ENCODE results near the gene SH2D1B. TPM values are rescaled to one million over a fixed set of nuclear protein-coding genes. Genes with fewer than 3 reads are reported as not detected.

Gene SH2D1B
- total RNA-seq, 2 experiments from 2014 or later, result not detected

DNA sequence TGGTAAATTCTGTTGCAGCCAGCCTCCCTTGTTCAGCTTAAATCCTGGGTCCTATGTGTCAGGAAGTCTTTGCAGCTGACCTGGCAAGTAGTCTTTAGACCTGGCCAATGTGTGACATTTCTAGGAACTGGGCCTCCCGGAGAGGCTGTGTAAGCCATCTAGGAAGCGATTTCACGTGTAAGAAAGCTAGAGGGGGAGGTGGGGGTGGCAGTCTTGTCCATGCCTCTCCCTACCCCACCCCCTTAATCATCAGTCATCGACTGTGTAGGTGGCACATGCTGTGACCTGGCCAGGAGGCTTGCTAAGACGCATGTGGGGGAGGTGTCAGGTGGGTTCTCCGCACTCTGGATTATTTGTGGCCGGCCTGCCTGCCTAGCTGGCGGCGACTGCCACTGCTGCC, 22.0 kb downstream of the SH2D1B start:
- intact Hi-C loops (cut with micrococcal nuclease), result loop anchor here (5.0 kb wide), 1 partner anchor 333 kb away; no protein-coding TSS in a partner anchor
- H3K4me3 Mint-ChIP-seq, result no peak overlapping the region

DNA sequence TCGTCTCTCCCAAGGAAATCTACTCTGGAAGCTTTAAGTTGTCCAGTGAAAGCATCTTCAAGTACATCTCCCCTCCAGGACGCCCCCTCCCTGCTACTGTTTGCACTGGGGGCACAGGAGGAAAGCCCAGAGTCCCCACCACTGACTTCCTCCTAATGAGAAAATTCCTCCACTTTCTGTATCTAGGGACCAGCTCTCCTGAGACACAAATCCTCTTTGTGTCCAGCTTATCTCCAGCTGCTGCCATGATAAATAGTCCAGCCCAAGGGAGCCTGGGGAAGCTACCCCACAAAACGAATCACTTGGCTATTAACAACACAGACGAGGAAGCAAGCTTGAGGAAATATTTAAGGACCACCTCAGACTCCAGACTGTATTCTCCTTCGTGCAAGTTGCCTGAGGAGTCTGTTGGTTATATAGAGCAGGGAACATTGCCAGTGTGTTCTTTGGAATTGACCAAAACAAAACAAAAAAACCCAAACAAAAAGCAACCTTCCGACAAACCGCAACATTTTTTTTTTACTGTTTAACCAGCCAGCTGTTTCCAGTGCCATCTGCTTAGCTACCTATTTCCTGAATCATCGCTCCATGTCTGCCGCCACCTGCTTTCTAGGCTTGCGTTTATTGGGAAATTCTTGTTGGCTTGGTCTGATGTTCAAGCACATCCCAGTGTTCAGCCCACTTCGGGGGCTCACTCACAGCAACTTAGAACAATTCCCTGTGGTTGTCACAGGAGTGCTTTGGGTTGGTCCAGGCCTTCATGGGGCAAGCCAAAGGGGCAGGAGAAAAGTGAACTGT, 22.7 kb downstream of the SH2D1B start:
- Mint-ChIP-seq H3K4me3 (no peak overlapping the region), H3K4me1 (ENCODE audit: low read depth) (no peaks in the 10 kb centered on the region), H3K9me3 (no peaks in the 10 kb centered on the region), H3K27me3 (peaks cover 7% of the 10 kb centered on the region), H3K27ac (no peak overlapping the region), H3K36me3 (ENCODE audit: low read depth) (no peaks in the 10 kb centered on the region)
- CTCF ChIA-PET, result interaction anchor here (6.0 kb wide), 1 partner anchor 333 kb away, joined by 27 read pairs; no protein-coding TSS in a partner anchor
- POLR2A ChIA-PET, result interaction anchor here (0.6 kb wide), 1 partner anchor 86 kb away, joined by 3 read pairs; no protein-coding TSS in a partner anchor
- TF ChIP-seq, protein P1, sequence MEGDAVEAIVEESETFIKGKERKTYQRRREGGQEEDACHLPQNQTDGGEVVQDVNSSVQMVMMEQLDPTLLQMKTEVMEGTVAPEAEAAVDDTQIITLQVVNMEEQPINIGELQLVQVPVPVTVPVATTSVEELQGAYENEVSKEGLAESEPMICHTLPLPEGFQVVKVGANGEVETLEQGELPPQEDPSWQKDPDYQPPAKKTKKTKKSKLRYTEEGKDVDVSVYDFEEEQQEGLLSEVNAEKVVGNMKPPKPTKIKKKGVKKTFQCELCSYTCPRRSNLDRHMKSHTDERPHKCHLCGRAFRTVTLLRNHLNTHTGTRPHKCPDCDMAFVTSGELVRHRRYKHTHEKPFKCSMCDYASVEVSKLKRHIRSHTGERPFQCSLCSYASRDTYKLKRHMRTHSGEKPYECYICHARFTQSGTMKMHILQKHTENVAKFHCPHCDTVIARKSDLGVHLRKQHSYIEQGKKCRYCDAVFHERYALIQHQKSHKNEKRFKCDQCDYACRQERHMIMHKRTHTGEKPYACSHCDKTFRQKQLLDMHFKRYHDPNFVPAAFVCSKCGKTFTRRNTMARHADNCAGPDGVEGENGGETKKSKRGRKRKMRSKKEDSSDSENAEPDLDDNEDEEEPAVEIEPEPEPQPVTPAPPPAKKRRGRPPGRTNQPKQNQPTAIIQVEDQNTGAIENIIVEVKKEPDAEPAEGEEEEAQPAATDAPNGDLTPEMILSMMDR (IDR thresholded peaks at IDR 0.05), result no peak
- no peak for ATAC-seq
- no peak for DNase-seq
- intact Hi-C loops (cut with micrococcal nuclease), result no loop called here

More for the DNA sequence above, 22.0 kb downstream of the SH2D1B start:
- H3K27me3 Mint-ChIP-seq, result peaks cover 7% of the 10 kb centered on the region
- CTCF ChIA-PET, result interaction anchor here (6.0 kb wide), 1 partner anchor 334 kb away, joined by 27 read pairs; no protein-coding TSS in a partner anchor
- no peaks in the 10 kb centered on the region for H3K36me3 Mint-ChIP-seq (ENCODE audit: low read depth)
- ATAC-seq, result no peak
- POLR2A ChIA-PET, result interaction anchor here (0.6 kb wide), 1 partner anchor 85 kb away, joined by 3 read pairs; no protein-coding TSS in a partner anchor
- DNase-seq, result no peak
- TF ChIP-seq, protein P1 (IDR thresholded peaks at IDR 0.05), result no peak
- H3K27ac Mint-ChIP-seq, result no peak overlapping the region
- H3K9me3 Mint-ChIP-seq, result no peaks in the 10 kb centered on the region
- no peaks in the 10 kb centered on the region for H3K4me1 Mint-ChIP-seq (ENCODE audit: low read depth)

DNA sequence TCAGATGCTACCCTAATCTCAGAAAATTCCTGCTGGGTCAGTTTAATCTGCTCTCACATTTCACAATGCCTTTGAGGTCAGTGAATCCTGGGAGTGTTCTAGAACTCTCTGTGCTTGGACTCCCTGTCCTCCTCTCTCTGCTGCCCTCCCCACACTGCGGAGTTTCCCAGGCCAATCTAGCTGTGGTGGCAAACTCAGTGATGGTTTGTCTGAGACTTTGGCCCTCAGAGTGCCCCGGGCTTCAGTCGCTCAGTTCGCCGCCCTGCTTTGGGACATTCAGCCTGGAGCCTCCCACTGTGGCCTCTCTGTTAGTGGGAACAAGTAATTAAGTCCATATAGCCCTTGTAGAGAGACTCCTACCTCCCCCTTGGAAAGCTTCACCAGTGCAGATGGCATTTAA, 23.3 kb downstream of the SH2D1B start:
- TF ChIP-seq, protein P1 (IDR thresholded peaks at IDR 0.05), result no peak
- no peak overlapping the region for H3K4me3 Mint-ChIP-seq
- H3K27me3 Mint-ChIP-seq, result peaks cover 7% of the 10 kb centered on the region
- H3K9me3 Mint-ChIP-seq, result no peaks in the 10 kb centered on the region
- DNase-seq (no peak), ATAC-seq (no peak)
- ChIA-PET CTCF (interaction anchor here (6.0 kb wide), 1 partner anchor 332 kb away, joined by 27 read pairs; no protein-coding TSS in a partner anchor), POLR2A (no interaction called here)
- H3K4me1 Mint-ChIP-seq (ENCODE audit: low read depth), result no peaks in the 10 kb centered on the region
- intact Hi-C loops (cut with micrococcal nuclease), result no loop called here
- H3K27ac Mint-ChIP-seq, result no peak overlapping the region
- no peaks in the 10 kb centered on the region for H3K36me3 Mint-ChIP-seq (ENCODE audit: low read depth)

DNA sequence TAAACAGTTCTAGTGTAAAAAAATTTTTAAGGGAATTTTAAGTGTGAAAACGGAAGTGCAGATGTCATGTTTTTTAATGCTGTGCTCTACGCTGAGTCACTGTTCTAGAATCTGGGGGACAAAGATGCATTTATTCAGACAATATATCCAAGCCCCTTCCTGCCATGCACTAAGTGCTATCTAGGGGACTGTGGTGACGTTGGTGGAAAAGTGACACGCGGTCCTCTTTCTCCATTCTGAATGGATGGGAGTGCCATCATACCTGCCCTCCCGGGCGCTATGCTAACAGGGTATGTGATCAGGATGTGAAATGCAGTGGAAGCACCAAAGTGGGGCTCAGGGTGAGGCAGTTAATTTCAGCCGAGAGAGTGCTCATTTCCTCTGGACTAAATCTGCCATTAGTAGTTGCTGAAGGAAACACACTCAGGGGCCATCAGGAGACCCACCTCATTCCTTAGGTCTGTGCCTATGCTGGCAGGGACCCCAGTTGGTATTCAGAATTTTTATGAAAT, 23.8 kb downstream of the SH2D1B start:
- ATAC-seq (no peak), DNase-seq (no peak)
- Mint-ChIP-seq H3K27ac (no peak overlapping the region), H3K27me3 (peaks cover 7% of the 10 kb centered on the region), H3K4me3 (no peak overlapping the region), H3K36me3 (ENCODE audit: low read depth) (no peaks in the 10 kb centered on the region), H3K9me3 (no peaks in the 10 kb centered on the region), H3K4me1 (ENCODE audit: low read depth) (no peaks in the 10 kb centered on the region)
- ChIA-PET POLR2A (no interaction called here), CTCF (no interaction called here)
- TF ChIP-seq, protein P1 (IDR thresholded peaks at IDR 0.05), result no peak
- intact Hi-C loops (cut with micrococcal nuclease), result no loop called here
